Tongue (tissue), 2 donors: ENCODE measurements around the gene SLC66A1. TPM values are rescaled to one million over a fixed set of nuclear protein-coding genes. Genes with fewer than 3 reads are reported as not detected.
A peak's percentile ranks its signal among the peaks of the same experiment; 100 is the strongest.

ENCODE experiments used
- DNase-seq: peaks from one replicate; pipeline ENCODE4 v3.0.0-alpha.2; 2015
- total RNA-seq: library from RNA; depleted of rRNA; stranded (reverse); fragments of >200 nt; gene quantifications from one replicate; pipeline ENCODE4 v1.2.3, GENCODE V29; 2014

The SLC66A1 gene
- total RNA-seq, 1 donor from 2014 or later: 8.6 TPM

GRCh38 chr1:19325958-19326747, 14.0 kb downstream of the SLC66A1 start:
- no peak for DNase-seq

- DNase-seq: no peak
Measured at GRCh38 chr1:19326748-19327065, 14.6 kb downstream of the SLC66A1 start.

- DNase-seq: no peak
Measured at GRCh38 chr1:19327301-19327700, 15.2 kb downstream of the SLC66A1 start.

GRCh38 chr1:19327736-19328135, 15.6 kb downstream of the SLC66A1 start:
- DNase-seq: no peak

- no peak for DNase-seq
Measured at GRCh38 chr1:19328486-19328885, 16.4 kb downstream of the SLC66A1 start.

GRCh38 chr1:19329188-19329587, 17.1 kb downstream of the SLC66A1 start:
- DNase-seq: no peak

GRCh38 chr1:19329611-19330010, 17.5 kb downstream of the SLC66A1 start:
- no peak for DNase-seq

- DNase-seq: no peak
Measured at GRCh38 chr1:19330449-19331135, 18.5 kb downstream of the SLC66A1 start.

- no peak for DNase-seq
Measured at GRCh38 chr1:19331262-19331878, 19.2 kb downstream of the SLC66A1 start.

GRCh38 chr1:19332832-19333231, 20.7 kb downstream of the SLC66A1 start:
- no peak for DNase-seq

- DNase-seq: no peak
Measured at GRCh38 chr1:19333587-19334354, 21.6 kb downstream of the SLC66A1 start.

GRCh38 chr1:19336543-19336942, 24.4 kb downstream of the SLC66A1 start:
- DNase-seq: no peak

- no peak for DNase-seq
Measured at GRCh38 chr1:19337289-19337688, 25.2 kb downstream of the SLC66A1 start.

- peak; percentile 56 for DNase-seq
Measured at GRCh38 chr1:19338323-19338762, 26.2 kb downstream of the SLC66A1 start.

GRCh38 chr1:19339214-19339861, 27.2 kb downstream of the SLC66A1 start:
- DNase-seq: no peak

GRCh38 chr1:19340387-19340937, 28.3 kb downstream of the SLC66A1 start:
- DNase-seq: no peak

GRCh38 chr1:19341201-19342061, 29.3 kb downstream of the SLC66A1 start:
- peak; percentile 74 for DNase-seq

GRCh38 chr1:19342062-19342750, 30.1 kb downstream of the SLC66A1 start:
- no peak for DNase-seq

- no peak for DNase-seq
Measured at GRCh38 chr1:19342894-19343616, 30.9 kb downstream of the SLC66A1 start.
